BJ (cell line): ENCODE data around the gene GAB2. TPM values are rescaled to one million over a fixed set of nuclear protein-coding genes. Genes with fewer than 3 reads are reported as not detected.

Experiments used
- CTCF ChIA-PET: fragments of 350-600 bp; formaldehyde crosslinking; extraction: SDS; loops from one replicate; lab custom pipeline; 2021; ENCODE audit warnings: antibody characterized with exemption, inconsistent platforms; lab: Yijun Ruan, JAX
- POLR2A ChIA-PET: fragments of 300-600 bp; sonication (Branson Sonifier 250); formaldehyde crosslinking; extraction: SDS; loops from one replicate; lab custom pipeline; 2021; ENCODE audit warnings: antibody characterized with exemption; lab: Charles Lee
- DNase-seq: peaks from one replicate; pipeline ENCODE4 v3.0.0-alpha.2; 2011; ENCODE audit warnings: low read depth
- H3K27me3 ChIP-seq: 2 replicates; pipeline ENCODE4 v1.6.0; 2011; ENCODE audit warnings: low read length; ENCODE audit not compliant: control insufficient read depth, insufficient read depth
- H3K36me3 ChIP-seq: 2 replicates; pipeline ENCODE4 v1.5.1; 2011; ENCODE audit warnings: low read length; ENCODE audit not compliant: control insufficient read depth, insufficient read depth
- H3K4me3 ChIP-seq: 2 replicates; pipeline ENCODE4 v1.5.1; 2011; ENCODE audit warnings: low read depth, mild to moderate bottlenecking, control low read depth, low read length
- CTCF ChIP-seq: IDR thresholded peaks from 2 replicates; pipeline ENCODE4 v1.5.1; 2011; ENCODE audit warnings: low read depth, mild to moderate bottlenecking, control low read depth, inconsistent platforms, low read length, moderate library complexity; ENCODE audit not compliant: insufficient read depth
- polyA plus RNA-seq: library from polyadenylated mRNA; depleted of rRNA; stranded (reverse); fragments of >200 nt; gene quantifications from 2 replicates; pipeline ENCODE4 v1.2.3, GENCODE V29; 2011

Gene GAB2
- polyA plus RNA-seq, 1 experiment, result 12.2 TPM

- no peak overlapping the region for H3K4me3 ChIP-seq
- H3K27me3 ChIP-seq, result no peaks in the 10 kb centered on the region
- ChIA-PET CTCF (interaction anchor here (0.7 kb wide), 1 partner anchor 18 kb away, joined by 3 read pairs; no protein-coding TSS in a partner anchor), POLR2A (no interaction called here)
- no peak for TF ChIP-seq CTCF
- DNase-seq, result no peak
- H3K36me3 ChIP-seq, result no peaks in the 10 kb centered on the region
Observed at GRCh38 chr11:78257654-78258053, 160.0 kb downstream of the GAB2 start.

- no peak for TF ChIP-seq CTCF
- ChIA-PET POLR2A (interaction anchor here (1.2 kb wide), 1 partner anchor 12 kb away, joined by 8 read pairs; no protein-coding TSS in a partner anchor), CTCF (interaction anchor here (0.6 to 0.7 kb wide), 2 partner anchors 19 to 488 kb away, joined by 3 read pairs; no protein-coding TSS in a partner anchor)
- Histone ChIP-seq H3K4me3 (no peak overlapping the region), H3K36me3 (no peaks in the 10 kb centered on the region), H3K27me3 (no peaks in the 10 kb centered on the region)
- peak; percentile 41 for DNase-seq
Observed at GRCh38 chr11:78256962-78257361, 160.7 kb downstream of the GAB2 start.

- POLR2A ChIA-PET, result no interaction called here
- TF ChIP-seq CTCF, result no peak
- H3K36me3 ChIP-seq, result no peaks in the 10 kb centered on the region
- CTCF ChIA-PET, result no interaction called here
- no peaks in the 10 kb centered on the region for H3K27me3 ChIP-seq
- H3K4me3 ChIP-seq, result no peak overlapping the region
- no peak for DNase-seq
Observed at GRCh38 chr11:78255919-78256318, 161.7 kb downstream of the GAB2 start.

GRCh38 chr11:78254268-78254667 is 163.4 kb downstream of the GAB2 start:
- DNase-seq, result no peak
- Histone ChIP-seq H3K36me3 (no peaks in the 10 kb centered on the region), H3K4me3 (no peak overlapping the region), H3K27me3 (no peaks in the 10 kb centered on the region)
- ChIA-PET CTCF (interaction anchor here (1.2 to 1.6 kb wide), 2 partner anchors 9 to 19 kb away, joined by 3 read pairs; no protein-coding TSS in a partner anchor), POLR2A (interaction anchor here (0.6 kb wide), 1 partner anchor 123 kb away, joined by 4 read pairs; no protein-coding TSS in a partner anchor)
- TF ChIP-seq CTCF, result no peak

GRCh38 chr11:78253797-78254196 is 163.8 kb downstream of the GAB2 start:
- POLR2A ChIA-PET, result interaction anchor here (0.6 kb wide), 1 partner anchor 122 kb away, joined by 4 read pairs; no protein-coding TSS in a partner anchor

More at GRCh38 chr11:78253797-78254196, 163.8 kb downstream of the GAB2 start:
- no peak for DNase-seq
- no peaks in the 10 kb centered on the region; the same call in 1 of the 2 replicates for H3K36me3 ChIP-seq
- H3K27me3 ChIP-seq, result no peaks in the 10 kb centered on the region
- H3K4me3 ChIP-seq, result no peak overlapping the region
- no peak for TF ChIP-seq CTCF
- CTCF ChIA-PET, result interaction anchor here (1.6 kb wide), 1 partner anchor 9 kb away, joined by 3 read pairs; no protein-coding TSS in a partner anchor
